ENCODE data around the gene GBX2. TPM values are rescaled to one million over a fixed set of nuclear protein-coding genes. Genes with fewer than 3 reads are reported as not detected.

Gene GBX2
- total and polyA plus RNA-seq, 10 of the 15 experiments (the other 5 are each of a cell fraction or from before 2014, with no cell fraction given) = not detected

- DNase-seq (ENCODE audit: low read depth, low spot score) (no peak), FAIRE-seq (no peak), ATAC-seq (no peak)
- WGBS (ENCODE audit: insufficient coverage, insufficient replicate concordance, low lambda C conversion rate, missing lambda C conversion rate) = 44% methylated on average over 59 of the region's 67 CpGs
- in situ Hi-C loops (cut with MboI) = no loop called here
- H3K4me1 ChIP-seq (ENCODE audit: control insufficient read depth, insufficient read depth, low read length) = no peaks in the 10 kb centered on the region
- ChIA-PET CTCF (no interaction called here), SMC1A (ENCODE audit: uncharacterized antibody, unreplicated experiment) (no interaction called here), POLR2A (no interaction called here), RAD21 (ENCODE audit: unreplicated experiment) (no interaction called here)
- TF ChIP-seq IRF5 (IDR thresholded peaks at IDR 0.05; ENCODE audit: borderline replicate concordance) (no peak), STAT3 (IDR thresholded peaks at IDR 0.05; ENCODE audit: low read depth, low read length) (no peak), SMAD1 (IDR thresholded peaks at IDR 0.05; ENCODE audit: low read depth, partially characterized antibody) (no peak), RBBP5 (conservative IDR thresholded peaks at IDR 0.05) (no peak), EED (IDR thresholded peaks at IDR 0.05; ENCODE audit: low read depth) (no peak), ETV6 (conservative IDR thresholded peaks at IDR 0.05 in 1 of 2, IDR thresholded peaks at IDR 0.05 in 1 of 2; ENCODE audit: borderline replicate concordance in 1 of 2, low read depth in 1 of 2) (no peak), SMAD5 (IDR thresholded peaks at IDR 0.05; ENCODE audit: low read depth) (no peak), ELK1 (IDR thresholded peaks at IDR 0.05; ENCODE audit: low read depth, low read length) (no peak), NFYA (IDR thresholded peaks at IDR 0.05; ENCODE audit: borderline replicate concordance, low read depth, low read length) (no peak), MTA2 (IDR thresholded peaks at IDR 0.05; ENCODE audit: low read depth) (no peak), FOXM1 (IDR thresholded peaks at IDR 0.05; ENCODE audit: low read depth, low read length) (no peak), BMI1 (IDR thresholded peaks at IDR 0.05; ENCODE audit: borderline replicate concordance) (no peak), SKIL (IDR thresholded peaks at IDR 0.05; ENCODE audit: low read depth, poor library complexity, severe bottlenecking) (no peak), ESRRA (IDR thresholded peaks at IDR 0.05; ENCODE audit: low read length) (no peak)
- peaks cover 2% of the 10 kb centered on the region; the same call in 2 of the 3 replicates for H3K9me3 ChIP-seq (replicated peaks; ENCODE audit: control insufficient read depth, insufficient read depth, low read length)
- H3K36me3 ChIP-seq (ENCODE audit: control insufficient read depth in 2 of 2, insufficient read depth in 2 of 2, low read length in 1 of 2) = no peaks in the 10 kb centered on the region
- H2AFZ ChIP-seq (ENCODE audit: control insufficient read depth, low read depth, low read length) = no peak overlapping the region
- H3K4me2 ChIP-seq (ENCODE audit: control insufficient read depth, insufficient read depth) = no peak overlapping the region
- H3K4me3 ChIP-seq = no peak overlapping the region
- H4K20me1 ChIP-seq (ENCODE audit: control insufficient read depth, insufficient read depth) = no peaks in the 10 kb centered on the region
- H3K27ac ChIP-seq (ENCODE audit: control insufficient read depth, insufficient read depth) = no peak overlapping the region
- no peak overlapping the region for H3K9ac ChIP-seq (ENCODE audit: control insufficient read depth, insufficient read depth, low read length)
- intact Hi-C loops (cut with micrococcal nuclease; ENCODE audit: unreplicated experiment) = no loop called here
- H3K27me3 ChIP-seq (replicated peaks in 1 of 2; ENCODE audit: control insufficient read depth in 2 of 2, insufficient read depth in 2 of 2, low read length in 1 of 2) = peaks cover 3 to 12% of the 10 kb centered on the region in 2 experiments
- no peaks in the 10 kb centered on the region for H3K79me2 ChIP-seq (ENCODE audit: control insufficient read depth, insufficient read depth, low read length)
- no TSS peak for BruUV-seq (replicated peaks)
Measured at GRCh38 chr2:236164201-236164924, 3.8 kb downstream of the GBX2 start.

All from GM12878 (cell line).